HL-60 (cell line): Measurements from ENCODE around the gene TMIGD2.

Source experiments
- DNase-seq, 2 experiments: peaks; one replicate each; pipeline ENCODE4 v3.0.0-alpha.2; 2010 to 2020; ENCODE audit warnings: low read depth in 1 of 2, low spot score in 1 of 2
- H3K27ac ChIP-seq: fragments of 250-450 bp; sonication (Bioruptor Pico); replicated peaks from 2 replicates; pipeline ENCODE4 v1.5.1; 2020; ENCODE audit warnings: mild to moderate bottlenecking, moderate library complexity
- H3K27me3 ChIP-seq: fragments of 250-450 bp; sonication (Bioruptor Pico); 2 replicates; pipeline ENCODE4 v1.5.1; 2021; ENCODE audit warnings: mild to moderate bottlenecking, moderate library complexity; ENCODE audit not compliant: insufficient read depth, poor library complexity, severe bottlenecking
- H3K4me3 ChIP-seq: replicated peaks from 2 replicates; pipeline ENCODE4 v1.5.1; 2011; ENCODE audit warnings: mild to moderate bottlenecking, control low read depth, low read length; ENCODE audit not compliant: insufficient read depth
- CTCF ChIP-seq: IDR thresholded peaks from one replicate; pipeline ENCODE4 v1.5.1; 2011; ENCODE audit warnings: low read length, control low read depth, inconsistent platforms; ENCODE audit not compliant: insufficient read depth
- GABPA ChIP-seq: IDR thresholded peaks from 2 replicates; pipeline ENCODE4 v1.6.1; 2012; ENCODE audit warnings: low read depth
- POLR2AphosphoS5 ChIP-seq: IDR thresholded peaks from 2 replicates; pipeline ENCODE4 v1.6.1; 2012; ENCODE audit warnings: low read depth
- REST ChIP-seq: IDR thresholded peaks from 2 replicates; pipeline ENCODE4 v1.6.1; 2012; ENCODE audit warnings: low read depth; ENCODE audit not compliant: insufficient replicate concordance
- SPI1 ChIP-seq: IDR thresholded peaks from 2 replicates; pipeline ENCODE4 v1.6.1; 2012; ENCODE audit warnings: low read depth, mild to moderate bottlenecking, borderline replicate concordance

TMIGD2 gene

GRCh38 chr19:4316956-4317355 lies 14.8 kb upstream of the TMIGD2 start:
- DNase-seq = no peak
- no peak overlapping the region for H3K27ac ChIP-seq
- TF ChIP-seq POLR2AphosphoS5 (no peak), SPI1 (no peak), REST (no peak), GABPA (no peak), CTCF (no peak)
- no peaks in the 10 kb centered on the region for H3K27me3 ChIP-seq
- H3K4me3 ChIP-seq = no peak overlapping the region

DNA sequence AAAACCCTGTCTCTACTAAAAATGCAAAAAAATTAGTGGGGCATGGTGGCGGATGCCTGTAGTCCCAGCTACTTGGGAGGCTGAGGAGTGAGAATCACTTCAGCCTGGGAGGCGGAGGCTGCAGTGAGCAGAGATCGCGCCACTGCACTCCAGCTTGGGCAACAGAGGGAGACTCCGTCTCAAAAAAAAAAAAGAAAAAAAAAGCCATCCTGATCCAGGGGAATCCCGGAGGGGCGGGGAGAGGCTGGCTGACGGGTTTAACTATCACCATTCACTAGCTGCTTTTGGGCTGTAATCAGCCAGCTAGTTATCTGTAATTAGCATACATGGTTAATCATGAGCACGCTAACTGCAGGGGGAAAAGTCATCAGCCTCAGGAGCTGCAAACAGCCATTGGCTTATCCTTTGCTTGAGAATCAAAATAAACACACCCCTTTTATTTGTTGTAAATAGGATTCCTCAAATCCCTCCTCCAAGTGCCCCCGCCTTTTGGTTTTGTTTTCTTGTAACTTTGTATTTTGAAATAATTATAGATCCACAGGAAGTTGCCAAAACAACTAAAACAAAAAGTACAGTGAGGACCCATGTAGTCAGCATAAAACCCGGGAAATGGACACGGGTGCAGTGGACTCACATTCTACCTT lies 11.8 kb upstream of the TMIGD2 start:
- Histone ChIP-seq H3K27me3 (no peaks in the 10 kb centered on the region), H3K27ac (no peak overlapping the region), H3K4me3 (no peak overlapping the region)
- TF ChIP-seq SPI1 (no peak), GABPA (no peak), CTCF (no peak), POLR2AphosphoS5 (no peak), REST (no peak)
- DNase-seq = no peak

DNA sequence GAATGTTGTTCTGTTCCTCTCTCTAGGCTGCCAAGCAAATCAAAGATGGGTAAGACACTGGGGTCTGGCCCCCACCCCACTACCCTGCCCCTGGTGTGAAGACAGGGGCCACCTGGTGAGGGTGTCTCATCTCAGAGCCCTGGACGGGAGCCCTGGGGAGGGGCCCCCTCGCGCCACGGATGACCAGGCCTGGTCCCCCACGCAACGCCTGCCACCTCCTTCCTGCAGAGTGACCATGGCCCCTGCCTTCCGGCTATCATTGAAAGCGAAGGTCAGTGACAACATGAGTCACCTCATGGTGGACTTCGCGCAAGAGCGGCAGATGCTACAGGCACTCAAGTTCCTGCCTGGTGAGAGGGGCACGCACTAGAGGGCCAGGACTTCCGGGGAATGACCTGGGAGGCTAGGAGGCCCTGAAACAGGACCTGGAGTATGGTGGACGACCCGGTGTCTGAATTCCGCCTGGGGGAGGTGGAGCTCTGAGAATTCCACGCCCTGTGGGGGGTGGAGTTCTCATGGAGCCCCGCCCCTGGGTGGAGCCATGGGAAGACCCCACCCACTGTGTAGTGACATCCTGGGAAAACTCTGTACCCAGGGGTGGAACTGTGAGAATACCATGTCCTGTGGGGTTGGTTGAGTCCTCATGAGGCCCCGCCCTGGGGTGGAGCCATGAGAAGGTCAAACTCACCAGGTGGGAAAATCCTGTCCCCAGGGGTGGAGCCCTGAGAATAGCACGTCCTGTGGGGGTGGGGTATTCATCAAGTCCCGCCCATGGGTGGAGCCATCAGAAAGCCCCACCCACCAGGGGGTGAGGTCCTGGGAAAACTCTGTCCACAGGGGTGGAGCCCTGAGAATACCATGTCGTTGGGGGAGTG lies 8.3 kb upstream of the TMIGD2 start:
- no peak for DNase-seq
- no peak overlapping the region for H3K4me3 ChIP-seq
- no peak for TF ChIP-seq CTCF
- TF ChIP-seq REST = no peak
- no peak for TF ChIP-seq SPI1
- TF ChIP-seq GABPA = no peak
- TF ChIP-seq POLR2AphosphoS5 = no peak
- no peak overlapping the region for H3K27ac ChIP-seq
- peaks cover under 1% of the 10 kb centered on the region for H3K27me3 ChIP-seq
